Measurements from ENCODE around the gene PLXNA1.

DNA sequence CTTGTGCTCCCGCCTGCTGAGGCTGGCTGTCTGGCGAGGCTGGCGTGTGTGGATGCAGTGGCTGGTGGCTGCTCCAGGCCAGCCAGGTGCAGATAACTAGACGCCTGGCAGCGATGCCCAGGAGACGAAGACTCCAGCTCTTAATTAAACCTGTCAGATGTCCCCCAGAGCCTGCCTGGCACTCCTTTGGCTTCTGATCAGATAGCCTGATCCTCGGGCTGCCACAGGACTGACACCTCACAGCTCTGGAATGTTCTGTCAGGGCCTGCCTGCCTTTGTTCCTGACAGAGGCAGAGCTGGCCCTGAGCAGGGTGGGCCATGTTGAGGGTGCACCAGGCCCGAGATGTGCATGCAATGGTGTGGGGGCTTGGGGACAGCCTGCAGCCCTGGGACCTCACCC is 36.5 kb downstream of the PLXNA1 start:
- TF ChIP-seq EZH2phosphoT487 (conservative IDR thresholded peaks at IDR 0.05; ENCODE audit: low read length): no peak
- TF ChIP-seq CTCF (IDR thresholded peaks at IDR 0.05; ENCODE audit: insufficient read depth, low read length, poor library complexity, severe bottlenecking): no peak

All from SU-DHL-6 (cell line).